ENCODE results near the gene PHF2. TPM values are rescaled to one million over a fixed set of nuclear protein-coding genes. Genes with fewer than 3 reads are reported as not detected.

Gene PHF2
- total and polyA plus RNA-seq, 4 donors: 10.3 to 32.4 (median 27.9) TPM

DNA sequence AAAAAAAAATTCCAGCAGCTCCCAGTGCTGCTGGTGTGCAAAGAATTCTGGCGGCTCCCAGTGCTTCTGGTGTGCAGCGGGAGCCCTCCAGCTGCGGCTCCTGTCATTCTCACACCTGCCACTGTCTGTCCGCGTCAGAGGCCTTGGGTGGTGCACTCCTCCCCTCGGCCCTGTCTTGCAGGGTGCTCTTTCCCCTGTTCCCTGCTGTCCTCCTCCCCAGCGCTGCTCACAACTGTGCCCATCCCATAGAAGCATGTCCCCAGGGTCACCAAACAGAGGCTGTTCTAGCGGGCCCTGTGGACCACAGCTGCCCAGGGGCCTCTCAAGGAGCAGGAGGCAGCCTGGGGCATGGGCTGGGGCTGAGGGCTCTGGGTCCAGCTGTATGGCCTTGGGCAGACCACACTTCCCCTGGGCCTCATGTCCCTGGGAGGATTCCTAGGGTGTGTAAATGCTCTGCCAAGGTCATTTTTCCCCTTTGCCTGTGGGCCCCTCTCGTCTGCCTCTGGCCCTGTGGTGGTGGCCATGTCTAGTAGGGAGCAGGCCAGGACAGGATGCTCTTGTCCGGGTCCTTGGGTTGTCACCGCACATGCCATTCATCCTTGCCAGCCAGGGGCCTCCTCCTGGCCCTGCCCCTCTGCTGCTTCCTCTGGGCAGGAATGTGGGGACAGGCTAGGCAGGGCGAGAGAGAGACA is 68.2 kb downstream of the PHF2 start:
- intact Hi-C loops (cut with DNase I): no loop called here
- H3K4me1 ChIP-seq (ENCODE audit: control insufficient read depth in 1 of 2, insufficient read depth in 2 of 2, low read length in 2 of 2): no peaks in the 10 kb centered on the region
- H3K4me3 ChIP-seq (ENCODE audit: low read length in 2 of 2): no peak overlapping the region
- ATAC-seq (ENCODE audit: low FRiP score) (no peak), DNase-seq (peak; percentile 29 to 50)
- no peaks in the 10 kb centered on the region for H3K27me3 ChIP-seq (ENCODE audit: control insufficient read depth in 1 of 2, insufficient read depth in 2 of 2, low read length in 1 of 2)
- peaks cover 0 to 7% of the 10 kb centered on the region in 2 donors for H3K36me3 ChIP-seq (ENCODE audit: control insufficient read depth in 1 of 2, insufficient read depth in 2 of 2, low read length in 1 of 2)
- 92 to 96% methylated on average over 12 of the region's 12 CpGs for WGBS, 2 donors
- no peak overlapping the region for H3K27ac ChIP-seq (ENCODE audit: low read depth in 1 of 2, low read length in 2 of 2)
- H3K9me3 ChIP-seq (ENCODE audit: control insufficient read depth, low read length): no peaks in the 10 kb centered on the region

DNA sequence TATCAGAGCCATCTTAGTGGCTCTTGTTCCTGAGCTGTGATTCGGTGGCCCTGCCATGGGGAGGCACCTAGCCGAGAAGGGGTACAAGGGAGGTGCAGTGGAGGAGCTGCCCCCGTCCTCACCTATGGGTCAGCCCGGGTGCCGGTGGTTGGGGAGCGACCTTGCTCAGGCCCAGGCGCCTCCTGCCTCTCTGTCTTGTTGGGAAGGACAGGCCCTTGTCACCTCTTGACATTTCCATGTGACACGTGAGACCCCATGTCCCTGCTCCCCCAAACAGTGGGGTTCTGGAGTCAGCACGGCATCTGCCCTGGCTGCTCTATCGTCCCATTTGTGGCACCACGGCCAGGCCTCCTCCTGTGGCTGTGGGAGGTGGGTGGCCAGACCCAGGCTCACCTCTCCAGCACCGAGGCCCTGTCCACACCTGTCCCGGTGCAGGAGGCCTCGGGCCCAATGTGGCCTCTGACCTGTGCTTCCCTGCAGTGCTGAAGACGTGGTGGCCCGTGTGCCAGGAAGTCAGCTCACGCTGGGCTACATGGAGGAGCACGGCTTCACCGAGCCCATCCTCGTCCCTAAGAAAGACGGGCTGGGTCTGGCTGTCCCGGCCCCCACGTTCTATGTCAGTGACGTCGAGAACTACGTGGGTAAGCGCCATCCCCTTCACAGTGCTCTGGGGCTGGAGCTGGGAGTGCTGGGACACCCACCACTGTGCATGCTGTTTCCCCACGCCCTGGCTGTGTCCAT is 68.9 kb downstream of the PHF2 start:
- peaks cover 0 to 9% of the 10 kb centered on the region in 2 donors for H3K36me3 ChIP-seq (ENCODE audit: control insufficient read depth in 1 of 2, insufficient read depth in 2 of 2, low read length in 1 of 2)
- H3K4me3 ChIP-seq (ENCODE audit: low read length in 2 of 2): no peak overlapping the region
- no peaks in the 10 kb centered on the region for H3K9me3 ChIP-seq (ENCODE audit: control insufficient read depth, low read length)
- peak; percentile 33 to 59 for DNase-seq
- intact Hi-C loops (cut with DNase I): no loop called here
- H3K27ac ChIP-seq (ENCODE audit: low read depth in 1 of 2, low read length in 2 of 2): no peak overlapping the region
- WGBS, 2 donors: 92 to 96% methylated on average over 28 of the region's 28 CpGs
- no peaks in the 10 kb centered on the region for H3K27me3 ChIP-seq (ENCODE audit: control insufficient read depth in 1 of 2, insufficient read depth in 2 of 2, low read length in 1 of 2)
- no peaks in the 10 kb centered on the region for H3K4me1 ChIP-seq (ENCODE audit: control insufficient read depth in 1 of 2, insufficient read depth in 2 of 2, low read length in 2 of 2)
- ATAC-seq (ENCODE audit: low FRiP score): peak; percentile 12

DNA sequence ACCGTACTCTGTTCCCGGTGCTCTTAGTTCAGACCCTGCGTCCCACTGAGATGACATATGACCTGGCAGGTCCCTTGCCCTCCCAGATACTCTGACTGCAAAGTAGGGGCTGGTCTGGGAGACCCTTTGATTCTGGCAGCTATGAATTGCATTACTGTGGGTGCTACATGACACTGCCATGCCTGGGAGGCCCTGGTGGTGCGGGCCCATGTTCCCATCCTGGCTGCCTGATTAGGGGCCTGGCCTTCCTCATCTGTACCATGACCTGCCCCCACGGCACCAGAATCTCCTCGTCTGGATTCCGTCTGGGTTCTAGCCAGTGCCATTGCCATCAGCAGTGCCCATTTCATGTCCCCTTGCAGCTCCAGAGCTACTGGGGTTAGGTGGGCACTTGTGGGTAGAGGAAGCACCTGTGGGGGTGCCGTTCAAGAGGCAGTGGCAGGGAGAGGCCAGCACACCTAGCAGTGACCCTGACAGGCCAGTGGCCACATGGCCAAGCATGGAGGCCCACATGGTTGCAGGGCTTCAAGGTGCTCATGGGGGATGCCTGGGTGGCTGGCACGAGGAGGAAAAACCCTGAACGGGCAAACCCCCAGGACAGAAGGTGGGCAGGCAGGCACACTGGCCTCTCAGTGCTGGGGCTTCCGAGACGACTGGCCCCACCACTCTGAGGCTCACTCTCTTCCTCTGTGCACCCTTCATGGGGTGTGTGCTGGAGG is 69.7 kb downstream of the PHF2 start:
- H3K27ac ChIP-seq (ENCODE audit: low read depth in 1 of 2, low read length in 2 of 2): no peak overlapping the region
- no peaks in the 10 kb centered on the region for H3K27me3 ChIP-seq (ENCODE audit: control insufficient read depth in 1 of 2, insufficient read depth in 2 of 2, low read length in 1 of 2)
- no peaks in the 10 kb centered on the region for H3K9me3 ChIP-seq (ENCODE audit: control insufficient read depth, low read length)
- peaks cover 0 to 12% of the 10 kb centered on the region in 2 donors for H3K36me3 ChIP-seq (ENCODE audit: control insufficient read depth in 1 of 2, insufficient read depth in 2 of 2, low read length in 1 of 2)
- 92 to 93% methylated on average over 12 of the region's 12 CpGs for WGBS, 2 donors
- no peak for DNase-seq
- intact Hi-C loops (cut with DNase I): no loop called here
- no peak for ATAC-seq (ENCODE audit: low FRiP score)
- H3K4me1 ChIP-seq (ENCODE audit: control insufficient read depth in 1 of 2, insufficient read depth in 2 of 2, low read length in 2 of 2): no peaks in the 10 kb centered on the region
- H3K4me3 ChIP-seq (ENCODE audit: low read length in 2 of 2): no peak overlapping the region

DNA sequence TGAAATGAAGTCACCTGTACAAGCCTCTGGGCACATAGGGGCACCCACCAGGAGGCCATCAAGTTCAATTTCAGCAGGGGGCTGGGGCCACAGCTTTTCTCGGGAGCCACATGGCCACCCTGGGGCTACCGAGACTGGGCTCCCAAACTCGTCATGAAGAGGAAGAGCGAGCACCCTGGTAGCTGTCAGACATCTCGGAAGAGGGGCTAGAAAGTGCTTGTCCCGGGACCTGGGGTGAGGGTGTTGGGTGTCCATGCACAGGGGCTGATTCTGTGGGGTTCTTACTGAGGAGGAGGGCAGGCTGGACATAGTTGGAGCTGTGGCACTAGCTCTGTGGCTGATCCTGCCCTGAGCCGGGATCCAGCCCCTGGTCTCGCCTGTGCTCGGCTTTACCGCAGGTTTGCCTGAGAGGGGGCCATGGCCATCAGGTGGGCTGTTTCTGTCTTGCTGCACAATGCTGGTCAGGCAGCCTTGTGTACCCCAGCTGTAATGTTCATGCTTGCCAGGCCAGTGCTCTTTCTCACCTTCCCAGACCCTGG is 70.3 kb downstream of the PHF2 start:
- intact Hi-C loops (cut with DNase I): no loop called here
- WGBS, 2 donors: 91 to 98% methylated on average over 10 of the region's 10 CpGs

DNA sequence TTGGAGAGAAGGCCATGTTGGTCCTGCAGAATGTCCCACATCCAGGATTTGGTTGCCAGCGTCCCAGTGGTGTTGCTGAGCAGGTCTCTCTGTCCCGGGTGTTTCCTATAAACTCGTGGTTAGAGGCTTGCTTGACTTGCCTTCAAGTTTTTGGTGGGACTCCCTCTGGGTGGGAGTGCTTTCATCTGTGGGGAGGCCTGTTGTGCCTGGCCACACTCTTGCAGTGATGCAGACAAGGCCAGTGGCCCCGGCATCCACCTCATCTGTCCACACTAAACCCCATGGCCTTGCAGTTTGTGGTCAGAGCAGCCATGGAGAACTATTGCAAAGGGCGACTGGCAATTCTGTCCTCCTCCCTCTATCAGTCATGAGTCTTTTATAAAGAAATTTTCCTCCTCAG is 71.8 kb downstream of the PHF2 start:
- 93 to 94% methylated on average over 5 of the region's 5 CpGs for WGBS, 2 donors
- intact Hi-C loops (cut with DNase I): no loop called here
- H3K36me3 ChIP-seq (ENCODE audit: control insufficient read depth in 1 of 2, insufficient read depth in 2 of 2, low read length in 1 of 2): peaks cover 0 to 13% of the 10 kb centered on the region in 2 donors

More for the DNA sequence above, 70.3 kb downstream of the PHF2 start:
- Histone ChIP-seq H3K4me3 (ENCODE audit: low read length in 2 of 2) (no peak overlapping the region), H3K27me3 (ENCODE audit: control insufficient read depth in 1 of 2, insufficient read depth in 2 of 2, low read length in 1 of 2) (no peaks in the 10 kb centered on the region), H3K36me3 (ENCODE audit: control insufficient read depth in 1 of 2, insufficient read depth in 2 of 2, low read length in 1 of 2) (peaks cover 0 to 13% of the 10 kb centered on the region in 2 donors), H3K9me3 (ENCODE audit: control insufficient read depth, low read length) (no peaks in the 10 kb centered on the region), H3K4me1 (ENCODE audit: control insufficient read depth in 1 of 2, insufficient read depth in 2 of 2, low read length in 2 of 2) (no peaks in the 10 kb centered on the region), H3K27ac (ENCODE audit: low read depth in 1 of 2, low read length in 2 of 2) (no peak overlapping the region)
- DNase-seq: peak; percentile 38 to 51
- ATAC-seq (ENCODE audit: low FRiP score): no peak

DNA sequence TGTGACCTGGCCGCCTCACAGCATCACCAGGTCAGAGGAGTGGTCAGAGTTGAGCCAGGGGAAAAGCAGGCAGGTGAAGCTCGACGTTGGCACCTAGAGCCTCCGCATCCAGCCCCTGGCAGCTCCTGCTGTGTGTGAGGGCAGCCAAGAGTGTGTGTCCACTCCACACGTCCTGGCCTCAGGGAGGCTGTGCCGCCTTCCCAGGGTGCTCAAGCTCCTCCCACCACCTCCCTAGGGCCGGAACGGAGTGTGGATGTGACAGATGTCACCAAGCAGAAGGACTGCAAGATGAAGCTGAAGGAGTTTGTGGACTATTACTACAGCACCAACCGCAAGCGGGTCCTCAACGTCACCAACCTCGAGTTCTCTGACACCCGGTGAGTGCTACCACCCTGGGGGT is 72.5 kb downstream of the PHF2 start:
- Histone ChIP-seq H3K9me3 (ENCODE audit: control insufficient read depth, low read length) (no peaks in the 10 kb centered on the region), H3K4me1 (ENCODE audit: control insufficient read depth in 1 of 2, insufficient read depth in 2 of 2, low read length in 2 of 2) (no peaks in the 10 kb centered on the region), H3K27ac (ENCODE audit: low read depth in 1 of 2, low read length in 2 of 2) (no peak overlapping the region), H3K27me3 (ENCODE audit: control insufficient read depth in 1 of 2, insufficient read depth in 2 of 2, low read length in 1 of 2) (no peaks in the 10 kb centered on the region), H3K36me3 (ENCODE audit: control insufficient read depth in 1 of 2, insufficient read depth in 2 of 2, low read length in 1 of 2) (peaks cover 0 to 13% of the 10 kb centered on the region in 2 donors), H3K4me3 (ENCODE audit: low read length in 2 of 2) (no peak overlapping the region)
- 86 to 88% methylated on average over 13 of the region's 13 CpGs for WGBS, 2 donors
- intact Hi-C loops (cut with DNase I): no loop called here
- ATAC-seq (ENCODE audit: low FRiP score): no peak
- DNase-seq: peak in 1 of 2 donors; percentile 33

More for the DNA sequence above, 71.8 kb downstream of the PHF2 start:
- no peak overlapping the region for H3K4me3 ChIP-seq (ENCODE audit: low read length in 2 of 2)
- no peaks in the 10 kb centered on the region for H3K4me1 ChIP-seq (ENCODE audit: control insufficient read depth in 1 of 2, insufficient read depth in 2 of 2, low read length in 2 of 2)
- no peak for ATAC-seq (ENCODE audit: low FRiP score)
- no peaks in the 10 kb centered on the region for H3K9me3 ChIP-seq (ENCODE audit: control insufficient read depth, low read length)
- no peaks in the 10 kb centered on the region for H3K27me3 ChIP-seq (ENCODE audit: control insufficient read depth in 1 of 2, insufficient read depth in 2 of 2, low read length in 1 of 2)
- no peak overlapping the region for H3K27ac ChIP-seq (ENCODE audit: low read depth in 1 of 2, low read length in 2 of 2)
- DNase-seq: no peak

DNA sequence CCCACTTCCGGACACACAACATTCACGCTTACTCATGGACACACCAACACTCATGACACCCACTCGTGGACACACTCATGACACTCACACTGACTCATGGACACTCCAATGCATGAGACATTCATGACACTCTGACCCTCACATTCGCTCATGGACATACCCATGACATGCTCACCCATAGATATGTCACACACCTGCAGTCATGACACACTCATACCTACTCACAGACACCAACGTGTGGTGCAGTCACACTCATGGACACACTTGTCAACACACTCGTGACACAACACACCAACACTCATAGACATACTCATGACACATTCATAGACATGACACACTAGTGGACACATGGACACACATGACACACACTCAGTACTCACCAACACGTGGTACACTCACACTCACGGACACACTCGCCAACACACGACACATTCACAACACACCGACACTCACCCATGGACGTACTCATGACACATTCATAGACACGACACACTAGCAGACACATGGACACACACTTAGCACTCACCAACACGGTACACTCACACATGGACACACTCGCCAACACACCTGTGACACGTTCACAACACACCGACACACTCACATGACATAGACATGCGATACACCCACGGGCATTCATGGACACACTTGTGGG is 73.4 kb downstream of the PHF2 start:
- DNase-seq (no peak), ATAC-seq (ENCODE audit: low FRiP score) (no peak)
- intact Hi-C loops (cut with DNase I): no loop called here
- no peaks in the 10 kb centered on the region for H3K4me1 ChIP-seq (ENCODE audit: control insufficient read depth in 1 of 2, insufficient read depth in 2 of 2, low read length in 2 of 2)
- H3K27ac ChIP-seq (ENCODE audit: low read depth in 1 of 2, low read length in 2 of 2): no peak overlapping the region
- no peak overlapping the region for H3K4me3 ChIP-seq (ENCODE audit: low read length in 2 of 2)
- H3K27me3 ChIP-seq (ENCODE audit: control insufficient read depth in 1 of 2, insufficient read depth in 2 of 2, low read length in 1 of 2): no peaks in the 10 kb centered on the region
- no peaks in the 10 kb centered on the region for H3K9me3 ChIP-seq (ENCODE audit: control insufficient read depth, low read length)
- peaks cover 0 to 10% of the 10 kb centered on the region in 2 donors for H3K36me3 ChIP-seq (ENCODE audit: control insufficient read depth in 1 of 2, insufficient read depth in 2 of 2, low read length in 1 of 2)
- 93% methylated on average over 19 of the region's 19 CpGs for WGBS, 2 donors

DNA sequence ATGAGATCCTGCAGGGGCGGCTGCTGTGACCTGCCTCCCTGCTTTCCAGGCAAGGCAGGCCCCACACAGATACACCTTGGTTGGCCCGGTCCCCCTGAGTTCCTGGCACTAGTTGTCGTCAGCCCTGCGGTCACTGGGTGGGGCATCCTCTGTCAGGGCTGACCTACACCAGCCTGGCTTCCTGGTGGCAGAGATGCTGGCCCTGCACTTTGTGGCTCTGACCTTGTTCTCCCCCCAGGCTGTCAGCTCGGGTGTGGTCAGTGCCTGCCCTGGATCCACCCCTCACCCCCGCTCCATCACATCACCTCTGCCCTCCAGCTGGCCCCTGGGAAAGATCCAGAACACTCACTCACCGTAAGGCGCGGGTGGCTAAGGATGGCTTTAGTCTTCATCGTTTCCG is 74.1 kb downstream of the PHF2 start:
- H3K27ac ChIP-seq (ENCODE audit: low read depth in 1 of 2, low read length in 2 of 2): no peak overlapping the region
- H3K4me1 ChIP-seq (ENCODE audit: control insufficient read depth in 1 of 2, insufficient read depth in 2 of 2, low read length in 2 of 2): no peaks in the 10 kb centered on the region
- no peak overlapping the region for H3K4me3 ChIP-seq (ENCODE audit: low read length in 2 of 2)
- H3K27me3 ChIP-seq (ENCODE audit: control insufficient read depth in 1 of 2, insufficient read depth in 2 of 2, low read length in 1 of 2): no peaks in the 10 kb centered on the region
- H3K9me3 ChIP-seq (ENCODE audit: control insufficient read depth, low read length): no peaks in the 10 kb centered on the region
- 95 to 97% methylated on average over 11 of the region's 11 CpGs for WGBS, 2 donors
- ATAC-seq (ENCODE audit: low FRiP score) (no peak), DNase-seq (peak in 1 of 2 donors; percentile 42)
- H3K36me3 ChIP-seq (ENCODE audit: control insufficient read depth in 1 of 2, insufficient read depth in 2 of 2, low read length in 1 of 2): peaks cover 0 to 10% of the 10 kb centered on the region in 2 donors
- intact Hi-C loops (cut with DNase I): no loop called here

Measured in aorta (tissue), 5 donors.